ENCODE results near the gene SH3BP5L.

SH3BP5L gene

GRCh38 chr1:248825136-248825535 lies 579 bp downstream of the SH3BP5L start:
- DNase-seq: no peak

- DNase-seq: no peak
Measured at GRCh38 chr1:248824701-248825100, 1.0 kb downstream of the SH3BP5L start.

GRCh38 chr1:248824301-248824700 lies 1.4 kb downstream of the SH3BP5L start:
- DNase-seq: peak; percentile 22

- no peak for DNase-seq
Measured at GRCh38 chr1:248823517-248824001, 2.2 kb downstream of the SH3BP5L start.

GRCh38 chr1:248822148-248823032 lies 3.3 kb downstream of the SH3BP5L start:
- DNase-seq: no peak

GRCh38 chr1:248821641-248822040 lies 4.1 kb downstream of the SH3BP5L start:
- no peak for DNase-seq

- DNase-seq: peak; percentile 17
Measured at GRCh38 chr1:248821101-248821500, 4.6 kb downstream of the SH3BP5L start.

- DNase-seq: peak; percentile 14
Measured at GRCh38 chr1:248820041-248820585, 5.6 kb downstream of the SH3BP5L start.

- DNase-seq: no peak
Measured at GRCh38 chr1:248818505-248819374, 7.0 kb downstream of the SH3BP5L start.

- DNase-seq: no peak
Measured at GRCh38 chr1:248817065-248817464, 8.7 kb downstream of the SH3BP5L start.

- no peak for DNase-seq
Measured at GRCh38 chr1:248816042-248816851, 9.5 kb downstream of the SH3BP5L start.

GRCh38 chr1:248815407-248816034 lies 10.2 kb downstream of the SH3BP5L start:
- no peak for DNase-seq

GRCh38 chr1:248814351-248814750 lies 11.4 kb downstream of the SH3BP5L start:
- DNase-seq: no peak

GRCh38 chr1:248813546-248813945 lies 12.2 kb downstream of the SH3BP5L start:
- DNase-seq: no peak

GRCh38 chr1:248812736-248813425 lies 12.8 kb downstream of the SH3BP5L start:
- DNase-seq: no peak

GRCh38 chr1:248811514-248812490 lies 13.9 kb downstream of the SH3BP5L start:
- DNase-seq: no peak

- no peak for DNase-seq
Measured at GRCh38 chr1:248810727-248811513, 14.8 kb downstream of the SH3BP5L start.

GRCh38 chr1:248810000-248810726 lies 15.6 kb downstream of the SH3BP5L start:
- no peak for DNase-seq
